HepG2 (cell line): ENCODE measurements around the gene AASS. TPM values are rescaled to one million over a fixed set of nuclear protein-coding genes. Genes with fewer than 3 reads are reported as not detected.

Source experiments
- ATAC-seq: fragments of 200-7000 bp; cut with Tn5 transposase; 3 replicates; pipeline ENCODE4 v1.9.1; 2020; ENCODE audit warnings: mild to moderate bottlenecking, moderate library complexity
- BruUV-seq: library from RNA; stranded (reverse); fragments of 400-500 nt; replicated peaks from 2 replicates; lab custom pipeline; 2021; lab: Mats Ljungman, UMichigan
- CTCF ChIA-PET: fragments of 300-600 bp; formaldehyde crosslinking; extraction: SDS; loops from one replicate; lab custom pipeline; 2021; ENCODE audit warnings: low total read pairs, inconsistent platforms, low intra/inter-chr PET ratio; lab: Yijun Ruan, JAX
- POLR2A ChIA-PET: fragments of 350-600 bp; sonication (Branson Sonifier 250); formaldehyde crosslinking; loops from one replicate; lab custom pipeline; 2020; ENCODE audit warnings: antibody characterized with exemption, inconsistent platforms; lab: Yijun Ruan, JAX
- DNase-seq: peaks from one replicate; pipeline ENCODE4 v3.0.0-alpha.2; 2015; ENCODE audit warnings: low spot score
- FAIRE-seq: peaks from 3 replicates; lab custom pipeline; 2011; peaks lifted over from hg19 to GRCh38; lab: Jason Lieb, UNC
- H2AFZ ChIP-seq: one replicate; pipeline ENCODE4 v1.6.1; 2011; ENCODE audit warnings: low read length, inconsistent platforms
- H3K27ac ChIP-seq: fragments of 300-600 bp; 3 replicates; pipeline ENCODE4 v1.8.0; 2011; ENCODE audit warnings: mixed run types, mild to moderate bottlenecking, mixed read lengths, low read length, inconsistent platforms; ENCODE audit not compliant: insufficient read depth; ENCODE audit errors: extremely low read length
- H3K27me3 ChIP-seq, 2 experiments: fragments of 200-600 bp in 1 of 2; 2 replicates in 1 of 2; 3 replicates in 1 of 2; pipeline versions ENCODE4 v1.6.0 to v1.8.0; 2011; ENCODE audit warnings: low read length in 2 of 2, mild to moderate bottlenecking in 2 of 2, moderate library complexity in 2 of 2, inconsistent platforms in 1 of 2; ENCODE audit not compliant: insufficient read depth in 2 of 2, control insufficient read depth in 1 of 2
- H3K36me3 ChIP-seq, 2 experiments: fragments of 200-600 bp in 1 of 2; replicated peaks in 1 of 2; 2 replicates in 1 of 2; 3 replicates in 1 of 2; pipeline versions ENCODE4 v1.5.1 to v1.8.0; 2011; ENCODE audit warnings: low read length in 2 of 2, inconsistent platforms in 1 of 2; ENCODE audit not compliant: insufficient read depth in 2 of 2, control insufficient read depth in 1 of 2
- H3K4me1 ChIP-seq: 2 replicates; pipeline ENCODE4 v1.5.1; 2012; ENCODE audit warnings: low read length, inconsistent platforms; ENCODE audit not compliant: insufficient read depth
- H3K4me2 ChIP-seq: 2 replicates; pipeline ENCODE4 v1.6.0; 2011; ENCODE audit warnings: low read depth, low read length, inconsistent platforms
- H3K4me3 ChIP-seq, 3 experiments: fragments of 200-600 bp in 1 of 3; sonication (generic), shearing (Covaris generic) in 1 of 3; replicated peaks in 1 of 3; 2 replicates each; pipeline ENCODE4 v1.5.1; 2011 to 2016; ENCODE audit warnings: low read length in 3 of 3, inconsistent platforms in 2 of 3, low read depth in 2 of 3, mild to moderate bottlenecking in 2 of 3, control low read depth in 1 of 3, mixed read lengths in 1 of 3; ENCODE audit not compliant: insufficient read depth in 1 of 3
- H3K79me2 ChIP-seq: one replicate; pipeline ENCODE4 v1.6.1; 2011; ENCODE audit warnings: low read length, inconsistent platforms; ENCODE audit not compliant: insufficient read depth
- H3K9ac ChIP-seq: 2 replicates; pipeline ENCODE4 v1.6.0; 2011; ENCODE audit warnings: mild to moderate bottlenecking, low read depth, low read length, inconsistent platforms; ENCODE audit not compliant: insufficient read depth
- H3K9me3 ChIP-seq: 2 replicates; pipeline ENCODE4 v1.5.1; 2012; ENCODE audit warnings: mild to moderate bottlenecking, low read length
- H4K20me1 ChIP-seq: 2 replicates; pipeline ENCODE4 v1.6.0; 2011; ENCODE audit warnings: inconsistent platforms, mild to moderate bottlenecking, low read length, moderate library complexity; ENCODE audit not compliant: insufficient read depth
- AKNA ChIP-seq: sonication (generic); formaldehyde crosslinking; IDR thresholded peaks from 2 replicates; pipeline ENCODE4 v1.4.0; 2020; ENCODE audit warnings: missing genetic modification reagents, borderline replicate concordance
- CEBPG ChIP-seq: IDR thresholded peaks from 2 replicates; pipeline ENCODE4 v1.6.1; 2016
- DNMT3B ChIP-seq: conservative IDR thresholded peaks from 2 replicates; pipeline ENCODE4 v1.6.1; 2016; ENCODE audit warnings: missing biosample characterization, control low read depth
- EZH2 ChIP-seq: conservative IDR thresholded peaks from 2 replicates; pipeline ENCODE4 v1.6.1; 2012; ENCODE audit warnings: mild to moderate bottlenecking, low read depth, low read length, moderate library complexity
- GATA4 ChIP-seq: sonication (generic); IDR thresholded peaks from 2 replicates; pipeline ENCODE4 v1.6.1; 2016; ENCODE audit warnings: antibody characterized with exemption, low read depth, borderline replicate concordance
- HCFC1 ChIP-seq: fragments of 150-350 bp; IDR thresholded peaks from 2 replicates; pipeline ENCODE4 v1.6.1; 2014; ENCODE audit warnings: low read depth, low read length
- IKZF4 ChIP-seq: sonication (generic); formaldehyde crosslinking; IDR thresholded peaks from 2 replicates; pipeline ENCODE4 v1.5.1; 2020; ENCODE audit warnings: borderline replicate concordance, mild to moderate bottlenecking, low read depth, missing genetic modification reagents; ENCODE audit errors: not compliant biosample characterization
- PAF1 ChIP-seq: IDR thresholded peaks from 2 replicates; pipeline ENCODE4 v1.6.1; 2016; ENCODE audit warnings: missing genetic modification reagents, missing compliant biosample characterization
- RNF219 ChIP-seq: sonication (generic); formaldehyde crosslinking; IDR thresholded peaks from 2 replicates; pipeline ENCODE4 v1.5.0; 2020; ENCODE audit warnings: mild to moderate bottlenecking, missing genetic modification reagents
- SRSF9 ChIP-seq: fragments of 200-400 bp; formaldehyde crosslinking; IDR thresholded peaks from 2 replicates; pipeline ENCODE4 v1.6.1; 2018; ENCODE audit warnings: borderline replicate concordance, mild to moderate bottlenecking, low read depth, low read length; ENCODE audit not compliant: insufficient read depth, poor library complexity, severe bottlenecking
- THYN1 ChIP-seq: sonication (generic); formaldehyde crosslinking; IDR thresholded peaks from 2 replicates; pipeline ENCODE4 v1.8.1; 2023; ENCODE audit warnings: low read depth, mild to moderate bottlenecking, moderate library complexity, missing genetic modification reagents, borderline replicate concordance
- ZNF121 ChIP-seq: sonication (generic); formaldehyde crosslinking; IDR thresholded peaks from 2 replicates; pipeline ENCODE4 v1.5.0; 2020; ENCODE audit warnings: mild to moderate bottlenecking, missing genetic modification reagents
- ZNF263 ChIP-seq: sonication (generic); formaldehyde crosslinking; IDR thresholded peaks from 2 replicates; pipeline ENCODE4 v1.4.0; 2020; ENCODE audit warnings: missing genetic modification reagents
- ZNF446 ChIP-seq: sonication (generic); formaldehyde crosslinking; IDR thresholded peaks from 2 replicates; pipeline ENCODE4 v1.5.0; 2020; ENCODE audit warnings: mild to moderate bottlenecking, missing genetic modification reagents
- ZNF543 ChIP-seq: sonication (generic); formaldehyde crosslinking; IDR thresholded peaks from 2 replicates; pipeline ENCODE4 v1.4.0; 2020; ENCODE audit warnings: mild to moderate bottlenecking, missing genetic modification reagents
- ZNF563 ChIP-seq: sonication (generic); formaldehyde crosslinking; IDR thresholded peaks from 2 replicates; pipeline ENCODE4 v1.8.0; 2022; ENCODE audit warnings: mild to moderate bottlenecking, moderate library complexity, missing genetic modification reagents
- ZNF607 ChIP-seq: sonication (generic); formaldehyde crosslinking; IDR thresholded peaks from 2 replicates; pipeline ENCODE4 v1.5.1; 2020; ENCODE audit warnings: missing genetic modification reagents, mild to moderate bottlenecking, borderline replicate concordance
- ZNF790 ChIP-seq: sonication (generic); formaldehyde crosslinking; IDR thresholded peaks from 2 replicates; pipeline ENCODE4 v1.8.0; 2022; ENCODE audit warnings: missing genetic modification reagents, mild to moderate bottlenecking, borderline replicate concordance
- WGBS: methylation state at CpG from one replicate; pipeline ENCODE4 v1.1.6; 2017; ENCODE audit warnings: low lambda C conversion rate; 5-methylcytosine and 5-hydroxymethylcytosine counted together
- in situ Hi-C: cut with HindIII; loops from 2 replicates; pipeline ENCODE4 v1.10.0; 2017; ENCODE audit warnings: low pct_unique_long_range_greater_than_20kb; ENCODE audit not compliant: extremely low pct_ligation_motif_present
- intact Hi-C: fragments of 100-400 bp; cut with micrococcal nuclease; formaldehyde crosslinking; loops from one replicate; pipeline ENCODE4 v1.10.0; 2022; ENCODE audit not compliant: unreplicated experiment
- polyA plus RNA-seq, 8 experiments: library from polyadenylated mRNA; depleted of rRNA in 3 of 8; stranded (reverse) in 7 of 8; unstranded in 1 of 8; fragments of >200 nt; fragmentation: Illumina TruSeq in 4 of 8; extraction: Trizol in 4 of 8; gene quantifications; 2 replicates each; pipeline versions ENCODE4 v1.2.1 to v1.2.3, GENCODE V29; 2011 to 2016; ENCODE audit warnings: low read depth in 4 of 8, missing spikeins in 1 of 8, mixed read lengths in 1 of 8; ENCODE audit not compliant: insufficient read depth in 1 of 8
- total RNA-seq, 5 experiments: library from RNA; depleted of rRNA; stranded (reverse); fragments of >200 nt; fragmentation: Illumina TruSeq; extraction: Trizol; gene quantifications; 2 replicates each; pipeline ENCODE4 v1.2.3, GENCODE V29; 2016; ENCODE audit warnings: low read depth in 1 of 5

AASS gene
- total and polyA plus RNA-seq, 2 of the 13 experiments (the other 11 are each of a cell fraction or from before 2014, with no cell fraction given) = 11.6 to 43.9 TPM

GRCh38 chr7:122155566-122155965, 11.5 kb upstream of the AASS start (continued):
- TF ChIP-seq EZH2 = no peak

GRCh38 chr7:122148878-122149277, 4.8 kb upstream of the AASS start:
- intact Hi-C loops (no loop called here), in situ Hi-C loops (no loop called here)
- Histone ChIP-seq H3K27ac (no peak overlapping the region), H3K4me3 (no peak overlapping the region), H3K36me3 (no peaks in the 10 kb centered on the region), H2AFZ (no peak overlapping the region), H3K9me3 (no peaks in the 10 kb centered on the region), H4K20me1 (no peaks in the 10 kb centered on the region), H3K9ac (no peak overlapping the region), H3K27me3 (no peaks in the 10 kb centered on the region; a peak in 1 of 5 replicates), H3K79me2 (no peaks in the 10 kb centered on the region), H3K4me1 (peaks cover 7% of the 10 kb centered on the region; the same call in 1 of the 2 replicates), H3K4me2 (no peak overlapping the region)
- FAIRE-seq (no peak), DNase-seq (no peak), ATAC-seq (no peak)
- POLR2A ChIA-PET = no interaction called here
- 2% methylated on average over 2 of the region's 2 CpGs for WGBS
- CTCF ChIA-PET = no interaction called here
- no TSS peak for BruUV-seq
- TF ChIP-seq ZNF607 (CRISPR knock-in tag) (no peak), ZNF790 (no peak), DNMT3B (CRISPR knock-in tag) (no peak), THYN1 (CRISPR knock-in tag) (no peak), AKNA (CRISPR knock-in tag) (no peak), HCFC1 (no peak), ZNF263 (CRISPR knock-in tag) (no peak), ZNF543 (CRISPR knock-in tag) (no peak), GATA4 (no peak), IKZF4 (no peak), RNF219 (CRISPR knock-in tag) (no peak), ZNF446 (CRISPR knock-in tag) (no peak), CEBPG (no peak), SRSF9 (no peak), ZNF563 (CRISPR knock-in tag) (no peak), ZNF121 (CRISPR knock-in tag) (no peak), PAF1 (CRISPR knock-in tag) (no peak)
